Measurements from ENCODE around the gene ELL. TPM values are rescaled to one million over a fixed set of nuclear protein-coding genes. Genes with fewer than 3 reads are reported as not detected.

The ELL gene
- total RNA-seq, 1 experiment from 2014 or later, result 17.3 TPM

- no peak for TF ChIP-seq STAT6 (CRISPR knock-in tag; conservative IDR thresholded peaks at IDR 0.05; ENCODE audit: low read depth)
These were observed 14.6 kb upstream of the ELL start (continued) for GRCh38 chr19:18536475-18536874.

GRCh38 chr19:18533058-18533457, 11.2 kb upstream of the ELL start:
- H3K9me3 Mint-ChIP-seq, result no peaks in the 10 kb centered on the region
- ATAC-seq, result no peak
- DNase-seq (ENCODE audit: low spot score), result no peak
- H3K27me3 Mint-ChIP-seq (ENCODE audit: low read depth), result no peaks in the 10 kb centered on the region
- H3K4me1 Mint-ChIP-seq, result no peaks in the 10 kb centered on the region
- TF ChIP-seq CBFB (CRISPR knock-in tag; IDR thresholded peaks at IDR 0.05; ENCODE audit: low read depth) (no peak), ELF4 (CRISPR knock-in tag; IDR thresholded peaks at IDR 0.05; ENCODE audit: low read depth) (no peak), RORB (CRISPR knock-in tag; IDR thresholded peaks at IDR 0.05) (no peak), IRF2 (CRISPR knock-in tag; IDR thresholded peaks at IDR 0.05; ENCODE audit: borderline replicate concordance, low read depth) (no peak), HMGA2 (CRISPR knock-in tag; IDR thresholded peaks at IDR 0.05) (no peak), ARID4B (CRISPR knock-in tag; IDR thresholded peaks at IDR 0.05; ENCODE audit: borderline replicate concordance) (no peak), ZBTB43 (CRISPR knock-in tag; IDR thresholded peaks at IDR 0.05) (no peak), ZNF121 (CRISPR knock-in tag; IDR thresholded peaks at IDR 0.05) (no peak), NR3C1 (CRISPR knock-in tag; conservative IDR thresholded peaks at IDR 0.05; ENCODE audit: low read depth) (no peak), GRHL2 (CRISPR knock-in tag; IDR thresholded peaks at IDR 0.05; ENCODE audit: insufficient replicate concordance, severe bottlenecking) (no peak), EMX1 (CRISPR knock-in tag; IDR thresholded peaks at IDR 0.05) (no peak), GABPB1 (CRISPR knock-in tag; IDR thresholded peaks at IDR 0.05) (no peak), ATF6 (CRISPR knock-in tag; IDR thresholded peaks at IDR 0.05) (no peak), E2F5 (CRISPR knock-in tag; IDR thresholded peaks at IDR 0.05) (no peak), AFF4 (CRISPR knock-in tag; IDR thresholded peaks at IDR 0.05; ENCODE audit: borderline replicate concordance) (no peak), ZNF317 (CRISPR knock-in tag; IDR thresholded peaks at IDR 0.05; ENCODE audit: borderline replicate concordance, low read depth) (no peak), AR (CRISPR knock-in tag; IDR thresholded peaks at IDR 0.05) (no peak)
- ChIA-PET POLR2A (interaction anchor here (0.6 kb wide), 1 partner anchor 382 kb away, joined by 4 read pairs; no protein-coding TSS in a partner anchor), CTCF (interaction anchor here (2.6 kb wide), 1 partner anchor 63 kb away, joined by 11 read pairs; no protein-coding TSS in a partner anchor)
- H3K4me3 Mint-ChIP-seq, result no peak overlapping the region
- peaks cover 44% of the 10 kb centered on the region for H3K36me3 Mint-ChIP-seq
- H3K27ac Mint-ChIP-seq, result no peak overlapping the region
